Putamen (tissue), 1 donor: ENCODE data around the gene ANAPC13.
A peak's percentile ranks its signal among the peaks of the same experiment; 100 is the strongest.

ENCODE experiments used
- DNase-seq: peaks from one replicate; pipeline ENCODE4 v3.0.0-alpha.2; 2016; ENCODE audit warnings: low spot score

Gene ANAPC13

GRCh38 chr3:134485718-134486576 lies at the start of gene ANAPC13, which contains the start of gene CEP63:
Gene ANAPC13, minus strand, starts transcription at chr3:134485985. Its CDS starts 3,081 bp downstream, at chr3:134482904.
Gene CEP63, plus strand, starts transcription at chr3:134486057. Its CDS starts 9,264 bp downstream, at chr3:134495321.
- peak; percentile 96 for DNase-seq

- DNase-seq = no peak
Observed at GRCh38 chr3:134535186-134535970, 49.6 kb upstream of the ANAPC13 start.

GRCh38 chr3:134533493-134533892 lies 47.7 kb upstream of the ANAPC13 start:
- no peak for DNase-seq

- no peak for DNase-seq
Observed at GRCh38 chr3:134527538-134528186, 41.9 kb upstream of the ANAPC13 start.

GRCh38 chr3:134527037-134527436 lies 41.3 kb upstream of the ANAPC13 start:
- DNase-seq = no peak

- DNase-seq = no peak
Observed at GRCh38 chr3:134526319-134526718, 40.5 kb upstream of the ANAPC13 start.

- no peak for DNase-seq
Observed at GRCh38 chr3:134525293-134525692, 39.5 kb upstream of the ANAPC13 start.

GRCh38 chr3:134522541-134522940 lies 36.8 kb upstream of the ANAPC13 start:
- DNase-seq = no peak

GRCh38 chr3:134517791-134518190 lies 32.0 kb upstream of the ANAPC13 start:
- DNase-seq = no peak

GRCh38 chr3:134516905-134517304 lies 31.1 kb upstream of the ANAPC13 start:
- DNase-seq = no peak

GRCh38 chr3:134511500-134511899 lies 25.7 kb upstream of the ANAPC13 start:
- no peak for DNase-seq

- DNase-seq = no peak
Observed at GRCh38 chr3:134505485-134505884, 19.7 kb upstream of the ANAPC13 start.

GRCh38 chr3:134504132-134504531 lies 18.3 kb upstream of the ANAPC13 start:
- no peak for DNase-seq

- no peak for DNase-seq
Observed at GRCh38 chr3:134503266-134503665, 17.5 kb upstream of the ANAPC13 start.

GRCh38 chr3:134496471-134497071 lies 10.8 kb upstream of the ANAPC13 start:
- DNase-seq = no peak

GRCh38 chr3:134495980-134496379 lies 10.2 kb upstream of the ANAPC13 start:
- DNase-seq = no peak

GRCh38 chr3:134494495-134494894 lies 8.7 kb upstream of the ANAPC13 start:
- no peak for DNase-seq

GRCh38 chr3:134487406-134487805 lies 1.6 kb upstream of the ANAPC13 start:
- DNase-seq = no peak

GRCh38 chr3:134486577-134487041 lies 824 bp upstream of the ANAPC13 start:
- no peak for DNase-seq

- no peak for DNase-seq
Observed at GRCh38 chr3:134485075-134485717, 589 bp downstream of the ANAPC13 start.

GRCh38 chr3:134483195-134483900 lies 2.4 kb downstream of the ANAPC13 start:
- no peak for DNase-seq
